Measurements from ENCODE around the gene RCOR1.

DNA sequence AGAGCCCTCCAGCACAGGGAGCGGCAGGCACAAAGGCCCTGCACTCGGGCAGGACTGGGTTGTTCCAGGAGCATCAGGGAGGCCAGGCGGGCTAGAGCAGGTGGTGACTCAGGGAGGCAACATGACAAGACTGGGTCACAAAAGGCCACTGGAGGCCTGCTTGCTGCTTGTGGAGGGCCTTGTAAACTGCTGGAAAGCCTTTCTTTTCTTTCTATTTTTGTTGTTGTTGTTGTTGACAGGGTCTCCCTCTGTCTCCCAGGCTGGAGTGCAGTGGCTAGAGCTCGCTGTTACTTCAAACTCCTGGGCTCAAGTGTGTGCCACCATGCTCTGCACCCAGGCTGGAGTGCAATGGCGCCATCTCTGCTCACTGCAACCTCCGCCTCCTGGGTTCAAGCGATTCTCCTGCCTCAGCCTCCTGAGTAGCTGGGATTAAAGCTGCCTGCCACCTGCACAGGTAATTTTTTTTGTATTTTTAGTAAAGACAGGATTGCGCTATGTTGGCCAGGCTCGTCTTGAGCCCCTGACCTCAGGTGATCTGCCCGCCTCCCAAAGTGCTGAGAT lies 11.8 kb upstream of the RCOR1 start:
- TF ChIP-seq, protein P1, sequence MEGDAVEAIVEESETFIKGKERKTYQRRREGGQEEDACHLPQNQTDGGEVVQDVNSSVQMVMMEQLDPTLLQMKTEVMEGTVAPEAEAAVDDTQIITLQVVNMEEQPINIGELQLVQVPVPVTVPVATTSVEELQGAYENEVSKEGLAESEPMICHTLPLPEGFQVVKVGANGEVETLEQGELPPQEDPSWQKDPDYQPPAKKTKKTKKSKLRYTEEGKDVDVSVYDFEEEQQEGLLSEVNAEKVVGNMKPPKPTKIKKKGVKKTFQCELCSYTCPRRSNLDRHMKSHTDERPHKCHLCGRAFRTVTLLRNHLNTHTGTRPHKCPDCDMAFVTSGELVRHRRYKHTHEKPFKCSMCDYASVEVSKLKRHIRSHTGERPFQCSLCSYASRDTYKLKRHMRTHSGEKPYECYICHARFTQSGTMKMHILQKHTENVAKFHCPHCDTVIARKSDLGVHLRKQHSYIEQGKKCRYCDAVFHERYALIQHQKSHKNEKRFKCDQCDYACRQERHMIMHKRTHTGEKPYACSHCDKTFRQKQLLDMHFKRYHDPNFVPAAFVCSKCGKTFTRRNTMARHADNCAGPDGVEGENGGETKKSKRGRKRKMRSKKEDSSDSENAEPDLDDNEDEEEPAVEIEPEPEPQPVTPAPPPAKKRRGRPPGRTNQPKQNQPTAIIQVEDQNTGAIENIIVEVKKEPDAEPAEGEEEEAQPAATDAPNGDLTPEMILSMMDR (IDR thresholded peaks at IDR 0.05) = no peak
- TF ChIP-seq POLR2A (IDR thresholded peaks at IDR 0.05) = no peak

All from upper lobe of left lung (tissue), 4 donors.